ENCODE results near the gene PBRM1.

DNA sequence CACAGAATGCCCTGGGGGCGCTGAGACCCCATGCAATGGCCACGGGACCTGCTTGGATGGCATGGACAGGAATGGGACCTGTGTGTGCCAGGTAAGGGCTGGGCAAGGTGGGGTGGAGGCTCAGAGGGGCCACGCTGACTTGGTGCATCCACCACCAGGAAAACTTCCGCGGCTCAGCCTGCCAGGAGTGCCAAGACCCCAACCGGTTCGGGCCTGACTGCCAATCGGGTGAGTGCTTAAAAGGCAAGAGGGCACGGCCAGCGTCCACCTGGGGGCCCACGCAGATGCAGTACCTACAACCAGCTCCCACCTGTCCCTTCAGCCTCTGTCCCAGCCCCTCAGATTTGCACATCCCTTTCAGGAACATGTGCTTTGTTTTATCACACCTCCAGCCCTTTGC lies 183.7 kb downstream of the PBRM1 start:
- TF ChIP-seq, protein P1, sequence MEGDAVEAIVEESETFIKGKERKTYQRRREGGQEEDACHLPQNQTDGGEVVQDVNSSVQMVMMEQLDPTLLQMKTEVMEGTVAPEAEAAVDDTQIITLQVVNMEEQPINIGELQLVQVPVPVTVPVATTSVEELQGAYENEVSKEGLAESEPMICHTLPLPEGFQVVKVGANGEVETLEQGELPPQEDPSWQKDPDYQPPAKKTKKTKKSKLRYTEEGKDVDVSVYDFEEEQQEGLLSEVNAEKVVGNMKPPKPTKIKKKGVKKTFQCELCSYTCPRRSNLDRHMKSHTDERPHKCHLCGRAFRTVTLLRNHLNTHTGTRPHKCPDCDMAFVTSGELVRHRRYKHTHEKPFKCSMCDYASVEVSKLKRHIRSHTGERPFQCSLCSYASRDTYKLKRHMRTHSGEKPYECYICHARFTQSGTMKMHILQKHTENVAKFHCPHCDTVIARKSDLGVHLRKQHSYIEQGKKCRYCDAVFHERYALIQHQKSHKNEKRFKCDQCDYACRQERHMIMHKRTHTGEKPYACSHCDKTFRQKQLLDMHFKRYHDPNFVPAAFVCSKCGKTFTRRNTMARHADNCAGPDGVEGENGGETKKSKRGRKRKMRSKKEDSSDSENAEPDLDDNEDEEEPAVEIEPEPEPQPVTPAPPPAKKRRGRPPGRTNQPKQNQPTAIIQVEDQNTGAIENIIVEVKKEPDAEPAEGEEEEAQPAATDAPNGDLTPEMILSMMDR (IDR thresholded peaks at IDR 0.05 in 2 of 3, conservative IDR thresholded peaks at IDR 0.05 in 1 of 3; ENCODE audit: borderline replicate concordance in 1 of 3, insufficient read depth in 1 of 3, low read depth in 2 of 3, low read length in 2 of 3): no peak
- TF ChIP-seq POLR2AphosphoS5 (IDR thresholded peaks at IDR 0.05; ENCODE audit: low read depth, low read length): no peak
- no peak for TF ChIP-seq EZH2 (IDR thresholded peaks at IDR 0.05)
- TF ChIP-seq EZH2phosphoT487 (IDR thresholded peaks at IDR 0.05; ENCODE audit: borderline replicate concordance): no peak
- TF ChIP-seq, protein P2, sequence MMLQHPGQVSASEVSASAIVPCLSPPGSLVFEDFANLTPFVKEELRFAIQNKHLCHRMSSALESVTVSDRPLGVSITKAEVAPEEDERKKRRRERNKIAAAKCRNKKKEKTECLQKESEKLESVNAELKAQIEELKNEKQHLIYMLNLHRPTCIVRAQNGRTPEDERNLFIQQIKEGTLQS (IDR thresholded peaks at IDR 0.05): no peak
- no peak for TF ChIP-seq SIN3A (IDR thresholded peaks at IDR 0.05; ENCODE audit: low read depth)
- no peak for TF ChIP-seq ELF1 (IDR thresholded peaks at IDR 0.05; ENCODE audit: borderline replicate concordance, low read depth)
- no peak for TF ChIP-seq TCF7L2 (IDR thresholded peaks at IDR 0.05; ENCODE audit: borderline replicate concordance, extremely low read depth, insufficient read depth, insufficient read length)

Data from HCT116 (cell line).